Colon (tissue), 2 donors: ENCODE data around the gene EGFR.
"Not testable (repeated sequence)": the region's sequence is repeated elsewhere in the genome, so short reads cannot be mapped to it uniquely, and the experiment has no call there.

ENCODE experiments used
- FAIRE-seq: peaks from 2 replicates; lab custom pipeline; 2012; peaks lifted over from hg19 to GRCh38; lab: Jason Lieb, UNC
- donor health status: control.
- donor health status: control.

EGFR gene

DNA sequence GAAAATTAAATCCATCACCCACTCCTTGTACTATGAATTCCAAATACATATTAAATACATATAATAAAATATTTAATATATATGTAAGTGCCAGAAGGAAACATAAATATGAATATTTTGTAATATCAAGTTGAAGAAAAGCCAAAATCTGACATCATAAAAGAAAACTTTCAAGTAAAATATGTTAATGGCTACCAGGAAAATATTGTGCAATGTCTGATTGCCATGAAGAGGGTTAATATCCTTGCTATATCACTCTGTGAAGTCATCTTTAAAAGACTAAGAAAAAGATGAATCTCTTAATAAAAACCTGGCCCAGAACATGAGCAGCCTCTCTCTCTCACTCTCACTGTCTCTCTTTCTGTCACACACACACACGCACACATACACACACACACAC, 130.2 kb downstream of the EGFR start:
- FAIRE-seq, result no peak

- FAIRE-seq, result no peak
Observed at GRCh38 chr7:55150166-55150565, 131.3 kb downstream of the EGFR start.

DNA sequence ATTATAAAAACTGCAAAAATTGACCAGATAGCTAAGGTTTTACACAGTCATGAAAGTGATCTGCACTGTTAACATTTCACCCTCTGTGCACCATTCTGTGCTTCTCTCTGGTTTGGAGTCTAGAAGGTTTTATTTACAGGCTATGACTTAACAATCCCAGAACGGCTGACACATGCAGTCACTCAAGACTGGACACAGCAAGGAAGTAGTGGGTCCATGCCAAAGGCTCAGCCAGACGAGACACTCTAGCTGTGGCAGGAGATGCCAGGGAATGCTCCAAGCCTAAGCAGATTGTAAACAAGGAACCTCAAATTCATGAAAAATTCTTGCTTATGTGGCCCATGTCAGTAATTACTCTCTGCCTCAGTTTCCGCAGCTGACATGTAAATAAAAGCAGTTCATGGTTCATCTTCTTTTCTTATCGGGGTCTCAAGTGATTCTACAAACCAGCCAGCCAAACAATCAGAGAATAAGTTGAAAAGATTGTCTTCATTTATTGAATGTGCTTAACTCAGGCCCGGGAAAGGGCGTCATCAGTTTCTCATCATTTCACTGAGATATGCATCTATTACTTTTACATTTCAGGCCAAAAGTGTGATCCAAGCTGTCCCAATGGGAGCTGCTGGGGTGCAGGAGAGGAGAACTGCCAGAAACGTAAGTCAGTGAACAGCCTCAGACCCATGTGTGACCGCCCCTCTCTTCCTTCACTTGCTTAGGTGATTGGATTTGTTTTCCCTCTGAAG, 132.1 kb downstream of the EGFR start:
- FAIRE-seq, result no peak

- no peak for FAIRE-seq
Observed at GRCh38 chr7:55152516-55152915, 133.7 kb downstream of the EGFR start.

GRCh38 chr7:55154096-55154495, 135.3 kb downstream of the EGFR start:
- FAIRE-seq, result no peak

- no peak for FAIRE-seq
Observed at GRCh38 chr7:55155351-55156117, 136.7 kb downstream of the EGFR start.

DNA sequence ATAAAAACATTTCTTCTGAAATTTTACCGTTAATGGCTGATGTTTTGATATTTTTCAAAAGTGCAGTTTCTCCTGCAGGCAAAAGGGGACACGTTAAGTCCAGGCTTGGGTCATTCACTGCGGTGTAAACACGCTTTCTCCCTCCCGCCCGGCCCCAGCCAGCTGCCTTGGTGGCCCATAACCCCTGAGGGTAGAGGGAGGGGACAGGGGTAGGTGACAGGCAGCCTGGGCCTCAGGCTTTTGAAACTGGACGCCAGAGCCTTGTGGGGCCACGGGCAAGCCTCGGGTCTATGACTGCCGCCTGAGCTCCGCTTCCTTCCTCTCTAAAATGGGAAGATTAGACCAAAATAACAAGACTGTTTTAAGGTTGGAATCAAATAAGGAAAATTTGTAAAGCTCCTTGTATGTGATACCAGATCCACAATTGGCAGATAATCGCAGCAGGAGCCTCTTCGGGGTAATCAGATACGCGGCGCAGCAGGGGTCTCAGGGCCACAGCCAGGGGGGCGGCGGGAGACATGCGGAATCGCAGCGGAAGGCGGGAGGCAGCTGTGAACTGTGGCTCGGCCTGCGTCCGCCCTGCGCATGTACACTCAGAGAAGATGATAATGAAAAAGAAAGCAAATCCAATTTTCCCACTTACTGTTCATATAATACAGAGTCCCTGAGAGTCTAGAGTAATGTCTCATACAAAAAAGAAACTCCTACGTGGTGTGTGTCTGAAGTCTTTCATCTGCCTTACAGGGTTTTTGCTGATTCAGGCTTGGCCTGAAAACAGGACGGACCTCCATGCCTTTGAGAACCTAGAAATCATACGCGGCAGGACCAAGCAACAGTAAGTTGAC, 138.3 kb downstream of the EGFR start:
- FAIRE-seq, result no peak

DNA sequence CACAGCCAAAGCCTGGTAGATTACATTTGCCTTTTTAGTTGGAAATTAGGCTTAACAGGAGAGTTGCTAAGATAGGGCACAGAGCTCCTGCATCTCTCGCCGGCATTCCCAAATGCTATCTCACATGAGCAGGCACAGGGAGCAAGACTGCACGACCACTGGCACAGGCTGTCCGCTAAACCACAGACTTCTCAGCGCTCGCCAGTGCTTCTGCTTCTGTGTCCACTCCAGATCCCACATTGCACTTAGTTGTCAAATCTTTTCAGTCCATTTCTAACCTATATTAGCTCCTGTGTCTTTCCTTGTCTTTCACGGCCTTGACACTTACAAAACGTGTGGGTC, 138.9 kb downstream of the EGFR start:
- no peak for FAIRE-seq

- no peak for FAIRE-seq
Observed at GRCh38 chr7:55158541-55159382, 139.9 kb downstream of the EGFR start.

DNA sequence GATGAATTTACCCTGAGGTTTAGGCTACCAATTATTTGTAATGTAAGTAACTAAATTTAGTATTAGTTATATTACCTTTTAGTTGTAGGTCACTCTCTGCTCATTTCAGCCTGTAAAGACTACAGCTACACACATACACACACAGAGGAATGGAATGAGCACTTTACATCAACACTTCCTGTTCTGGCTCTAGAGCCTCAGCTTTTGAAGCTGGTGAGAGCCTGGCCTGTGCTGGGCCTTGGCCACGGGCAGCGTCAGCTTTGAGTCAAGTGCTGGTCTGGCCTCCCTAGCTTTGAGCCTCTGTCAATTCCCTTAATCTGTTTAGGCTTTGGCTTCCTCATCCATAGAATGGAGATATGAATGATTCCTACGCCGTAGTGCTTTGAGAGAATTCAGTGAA, 141.7 kb downstream of the EGFR start:
- no peak for FAIRE-seq

- FAIRE-seq, result no peak
Observed at GRCh38 chr7:55161154-55161687, 142.4 kb downstream of the EGFR start.

GRCh38 chr7:55162476-55162875, 143.7 kb downstream of the EGFR start:
- no peak for FAIRE-seq

GRCh38 chr7:55163733-55164132, 144.9 kb downstream of the EGFR start:
- no peak for FAIRE-seq

- FAIRE-seq, result no peak
Observed at GRCh38 chr7:55164527-55164926, 145.7 kb downstream of the EGFR start.

- FAIRE-seq, result no peak
Observed at GRCh38 chr7:55165176-55165861, 146.5 kb downstream of the EGFR start.

DNA sequence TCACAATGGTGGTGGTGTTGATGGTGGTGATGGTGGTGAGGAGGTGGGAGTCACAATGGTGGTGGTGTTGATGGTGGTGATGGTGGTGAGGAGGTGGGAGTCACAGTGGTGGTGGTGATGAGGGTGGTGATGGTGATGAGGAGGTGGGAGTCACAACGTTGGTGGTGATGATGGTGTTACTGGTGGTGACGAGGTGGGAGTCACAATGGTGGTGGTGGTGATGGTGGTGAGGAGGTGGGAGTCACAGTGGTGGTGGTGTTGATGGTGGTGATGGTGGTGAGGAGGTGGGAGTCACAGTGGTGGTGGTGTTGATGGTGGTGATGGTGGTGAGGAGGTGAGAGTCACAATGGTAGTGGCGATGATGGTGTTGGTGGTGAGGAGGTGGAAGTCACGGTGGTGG, 148.5 kb downstream of the EGFR start:
- not testable (repeated sequence) for FAIRE-seq

DNA sequence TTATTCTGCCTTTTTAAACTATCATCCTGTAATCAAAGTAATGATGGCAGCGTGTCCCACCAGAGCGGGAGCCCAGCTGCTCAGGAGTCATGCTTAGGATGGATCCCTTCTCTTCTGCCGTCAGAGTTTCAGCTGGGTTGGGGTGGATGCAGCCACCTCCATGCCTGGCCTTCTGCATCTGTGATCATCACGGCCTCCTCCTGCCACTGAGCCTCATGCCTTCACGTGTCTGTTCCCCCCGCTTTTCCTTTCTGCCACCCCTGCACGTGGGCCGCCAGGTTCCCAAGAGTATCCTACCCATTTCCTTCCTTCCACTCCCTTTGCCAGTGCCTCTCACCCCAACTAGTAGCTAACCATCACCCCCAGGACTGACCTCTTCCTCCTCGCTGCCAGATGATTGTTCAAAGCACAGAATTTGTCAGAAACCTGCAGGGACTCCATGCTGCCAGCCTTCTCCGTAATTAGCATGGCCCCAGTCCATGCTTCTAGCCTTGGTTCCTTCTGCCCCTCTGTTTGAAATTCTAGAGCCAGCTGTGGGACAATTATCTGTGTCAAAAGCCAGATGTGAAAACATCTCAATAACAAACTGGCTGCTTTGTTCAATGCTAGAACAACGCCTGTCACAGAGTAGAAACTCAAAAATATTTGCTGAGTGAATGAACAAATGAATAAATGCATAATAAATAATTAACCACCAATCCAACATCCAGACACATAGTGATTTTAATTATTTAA, 151.7 kb downstream of the EGFR start:
- FAIRE-seq, result no peak

DNA sequence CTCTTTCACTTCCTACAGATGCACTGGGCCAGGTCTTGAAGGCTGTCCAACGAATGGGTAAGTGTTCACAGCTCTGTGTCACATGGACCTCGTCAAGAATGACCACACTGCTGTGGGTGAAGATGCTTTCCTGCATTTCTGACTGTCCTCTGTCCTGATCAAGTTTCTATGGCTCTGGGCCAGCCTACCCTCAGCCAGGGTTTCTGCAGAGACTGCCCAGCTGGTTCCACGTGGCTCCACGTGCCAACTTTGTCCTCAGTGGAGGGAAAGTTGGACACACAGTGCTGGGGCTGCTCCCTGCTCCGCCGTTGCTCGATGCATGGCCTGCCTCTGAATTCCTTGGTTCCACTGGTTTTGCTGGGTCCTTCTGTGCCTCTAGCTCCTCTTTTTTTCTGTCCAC, 152.3 kb downstream of the EGFR start:
- no peak for FAIRE-seq

- no peak for FAIRE-seq
Observed at GRCh38 chr7:55172161-55172560, 153.3 kb downstream of the EGFR start.

- FAIRE-seq, result no peak
Observed at GRCh38 chr7:55172881-55173609, 154.2 kb downstream of the EGFR start.
